SK-N-SH (cell line): ENCODE measurements around the gene RPL35A. TPM values are rescaled to one million over a fixed set of nuclear protein-coding genes. Genes with fewer than 3 reads are reported as not detected.

ENCODE experiments used
- CTCF ChIA-PET: fragments of 300-600, 350-600 bp; formaldehyde crosslinking; extraction: SDS; loops from one replicate; lab custom pipeline; 2021; lab: Yijun Ruan, JAX
- POLR2A ChIA-PET: fragments of 350-600 bp; sonication (Branson Sonifier 250); formaldehyde crosslinking; extraction: SDS; loops from one replicate; lab custom pipeline; 2020; ENCODE audit warnings: antibody characterized with exemption, inconsistent platforms; lab: Yijun Ruan, JAX
- DNase-seq: peaks from one replicate; pipeline ENCODE4 v3.0.0; 2012
- H2AFZ ChIP-seq: fragments of 200-600 bp; sonication (generic); 2 replicates; pipeline ENCODE4 v1.8.1; 2016; ENCODE audit warnings: antibody characterized with exemption, mild to moderate bottlenecking, low read depth
- H3F3A ChIP-seq: fragments of 200-600 bp; sonication (generic); replicated peaks from 2 replicates; pipeline ENCODE3; 2016; ENCODE audit warnings: antibody characterized with exemption, mild to moderate bottlenecking; ENCODE audit not compliant: insufficient read depth
- H3K27ac ChIP-seq, 2 experiments: fragments of 200-500 bp in 1 of 2; fragments of 200-600 bp in 1 of 2; sonication (Bioruptor generic) in 1 of 2; sonication (generic), shearing (Covaris generic) in 1 of 2; 2 replicates each; pipeline versions ENCODE4 v1.5.1 to v1.6.1; 2014 to 2016; ENCODE audit warnings: low read depth in 2 of 2, inconsistent platforms in 1 of 2, low read length in 1 of 2, mild to moderate bottlenecking in 1 of 2, mixed read lengths in 1 of 2
- H3K27me3 ChIP-seq: fragments of 200-600 bp; sonication (generic), shearing (Covaris generic); 2 replicates; pipeline ENCODE4 v1.6.1; 2016; ENCODE audit warnings: mixed run types; ENCODE audit not compliant: insufficient read depth
- H3K36me3 ChIP-seq, 2 experiments: fragments of 200-500 bp in 1 of 2; fragments of 200-600 bp in 1 of 2; sonication (Bioruptor generic) in 1 of 2; sonication (generic) in 1 of 2; replicated peaks in 1 of 2; 2 replicates each; pipeline versions ENCODE3 to v1.5.1; 2014 to 2016; ENCODE audit warnings: low read length in 1 of 2, mild to moderate bottlenecking in 1 of 2; ENCODE audit not compliant: insufficient read depth in 2 of 2, control insufficient read depth in 1 of 2
- H3K4me1 ChIP-seq, 2 experiments: fragments of 200-500 bp in 1 of 2; fragments of 200-600 bp in 1 of 2; sonication (Bioruptor generic) in 1 of 2; sonication (generic), shearing (Covaris generic) in 1 of 2; 2 replicates each; pipeline versions ENCODE4 v1.5.1 to v1.6.1; 2014 to 2016; ENCODE audit warnings: low read depth in 1 of 2, low read length in 1 of 2, mixed run types in 1 of 2; ENCODE audit not compliant: insufficient read depth in 2 of 2, control insufficient read depth in 1 of 2
- H3K4me2 ChIP-seq: fragments of 200-600 bp; sonication (generic), shearing (Covaris generic); 2 replicates; pipeline ENCODE4 v1.6.1; 2017; ENCODE audit warnings: mixed run types
- H3K4me3 ChIP-seq, 2 experiments: fragments of 200-500 bp in 1 of 2; fragments of 200-600 bp in 1 of 2; sonication (Bioruptor generic) in 1 of 2; sonication (generic), shearing (Covaris generic) in 1 of 2; 2 replicates each; pipeline versions ENCODE4 v1.5.1 to v1.8.1; 2014 to 2016; ENCODE audit warnings: low read depth in 2 of 2, inconsistent platforms in 1 of 2, low read length in 1 of 2, mild to moderate bottlenecking in 1 of 2, mixed read lengths in 1 of 2, moderate library complexity in 1 of 2
- H3K79me2 ChIP-seq: fragments of 200-600 bp; sonication (generic); 2 replicates; pipeline ENCODE4 v1.8.1; 2017; ENCODE audit warnings: mild to moderate bottlenecking; ENCODE audit not compliant: insufficient read depth
- H3K9ac ChIP-seq: fragments of 200-600 bp; sonication (generic); 2 replicates; pipeline ENCODE4 v1.6.1; 2017; ENCODE audit warnings: mixed run types
- H3K9me2 ChIP-seq: fragments of 200-600 bp; sonication (generic); 2 replicates; pipeline ENCODE4 v1.6.1; 2017; ENCODE audit warnings: mixed run types
- H3K9me3 ChIP-seq: fragments of 200-600 bp; sonication (generic); 2 replicates; pipeline ENCODE4 v1.6.1; 2017; ENCODE audit warnings: mixed run types, mild to moderate bottlenecking, moderate library complexity
- H4K20me1 ChIP-seq: fragments of 200-600 bp; sonication (generic); 2 replicates; pipeline ENCODE4 v1.6.1; 2017; ENCODE audit warnings: mild to moderate bottlenecking, mixed run types; ENCODE audit not compliant: insufficient read depth
- CHD2 ChIP-seq: fragments of 150-350 bp; IDR thresholded peaks from 2 replicates; pipeline ENCODE4 v1.6.1; 2018; ENCODE audit warnings: low read length; ENCODE audit not compliant: partially characterized antibody
- CTCF ChIP-seq: fragments of 200-600 bp; sonication (generic); IDR thresholded peaks from 2 replicates; pipeline ENCODE4 v1.6.1; 2017; ENCODE audit warnings: antibody characterized with exemption, mild to moderate bottlenecking, moderate library complexity
- ELF1 ChIP-seq: IDR thresholded peaks from 2 replicates; pipeline ENCODE4 v1.4.0; 2012
- EP300 ChIP-seq, 2 experiments: IDR thresholded peaks; 2 replicates each; pipeline versions ENCODE4 v1.4.0 to v1.6.1; 2012; ENCODE audit warnings: borderline replicate concordance in 1 of 2, low read depth in 1 of 2, low read length in 1 of 2
- FOXJ3 ChIP-seq: sonication (generic); formaldehyde crosslinking; IDR thresholded peaks from 2 replicates; pipeline ENCODE4 v1.5.1; 2020; ENCODE audit warnings: mild to moderate bottlenecking, missing genetic modification reagents
- FOXM1 ChIP-seq: IDR thresholded peaks from 2 replicates; pipeline ENCODE4 v1.4.0; 2012; ENCODE audit warnings: low read depth, mild to moderate bottlenecking
- GABPA ChIP-seq: IDR thresholded peaks from 2 replicates; pipeline ENCODE4 v1.4.0; 2012; ENCODE audit warnings: low read depth, mild to moderate bottlenecking
- GATA2 ChIP-seq: sonication (generic); formaldehyde crosslinking; IDR thresholded peaks from 2 replicates; pipeline ENCODE4 v1.5.0; 2020; ENCODE audit warnings: mild to moderate bottlenecking, missing genetic modification reagents
- IRF3 ChIP-seq: fragments of 150-350 bp; IDR thresholded peaks from 2 replicates; pipeline ENCODE4 v1.6.1; 2016; ENCODE audit warnings: mild to moderate bottlenecking, low read depth, low read length
- JUND ChIP-seq: IDR thresholded peaks from 2 replicates; pipeline ENCODE4 v1.4.0; 2012
- MAX ChIP-seq: IDR thresholded peaks from 2 replicates; pipeline ENCODE4 v1.4.0; 2012; ENCODE audit warnings: low read depth
- NFIC ChIP-seq: IDR thresholded peaks from 2 replicates; pipeline ENCODE4 v1.4.0; 2012; ENCODE audit warnings: borderline replicate concordance
- POLR2AphosphoS5 ChIP-seq: IDR thresholded peaks from 2 replicates; pipeline ENCODE4 v1.6.1; 2012; ENCODE audit warnings: low read depth, low read length
- RCOR1 ChIP-seq: fragments of 150-350 bp; IDR thresholded peaks from 2 replicates; pipeline ENCODE4 v1.6.1; 2017; ENCODE audit warnings: antibody characterized with exemption, low read length
- REST ChIP-seq: IDR thresholded peaks from 2 replicates; pipeline ENCODE4 v1.6.1; 2012; ENCODE audit warnings: mild to moderate bottlenecking, low read depth, low read length, moderate library complexity
- RFX5 ChIP-seq: IDR thresholded peaks from 2 replicates; pipeline ENCODE4 v1.6.1; 2012; ENCODE audit warnings: mild to moderate bottlenecking, improper control_type of control experiment, low read length
- TEAD4 ChIP-seq: IDR thresholded peaks from 2 replicates; pipeline ENCODE4 v1.4.0; 2012; ENCODE audit warnings: mild to moderate bottlenecking, borderline replicate concordance; ENCODE audit not compliant: insufficient read depth
- WGBS: methylation state at CpG from one replicate; pipeline ENCODE4 v1.1.6; 2017; ENCODE audit warnings: low lambda C conversion rate; 5-methylcytosine and 5-hydroxymethylcytosine counted together
- polyA plus RNA-seq, 3 experiments: library from polyadenylated mRNA; depleted of rRNA; stranded (reverse); fragments of >200 nt; gene quantifications; 2 replicates each; pipeline ENCODE4 v1.2.3, GENCODE V29; 2012

RPL35A gene
- polyA plus RNA-seq, 1 of the 3 experiments (the other 2 are of a cell fraction): 875 TPM

GRCh38 chr3:197906850-197907187, 43.2 kb upstream of the RPL35A start:
- 34% methylated on average over 3 of the region's 3 CpGs for WGBS
- no peaks in the 10 kb centered on the region for H3K9me2 ChIP-seq
- POLR2A ChIA-PET: no interaction called here
- no peak overlapping the region for H3K27ac ChIP-seq
- no peaks in the 10 kb centered on the region for H3K27me3 ChIP-seq
- peaks cover 14% of the 10 kb centered on the region for H3F3A ChIP-seq
- no peaks in the 10 kb centered on the region; the same call in 1 of the 2 replicates for H3K9me3 ChIP-seq
- no peak for TF ChIP-seq REST
- TF ChIP-seq EP300 (IDR thresholded peaks at IDR 0.05; ENCODE audit: borderline replicate concordance in 1 of 2, low read depth in 1 of 2, low read length in 1 of 2): peak in 1 of 2 experiments; percentile 51; a peak in 1 of 4 replicates
- peak; percentile 86 for TF ChIP-seq GATA2 (CRISPR knock-in tag)
- TF ChIP-seq NFIC: no peak
- peak; percentile 46 for TF ChIP-seq CHD2
- TF ChIP-seq FOXJ3 (CRISPR knock-in tag): no peak
- TF ChIP-seq MAX: no peak
- TF ChIP-seq RCOR1: peak; percentile 77; the same call in 1 of the 2 replicates
- TF ChIP-seq POLR2AphosphoS5: no peak
- no peak for TF ChIP-seq RFX5
- H3K79me2 ChIP-seq: no peaks in the 10 kb centered on the region
- CTCF ChIA-PET: interaction anchor here (0.9 to 4.6 kb wide), 15 partner anchors 9 to 182 kb away, joined by 3 to 59 read pairs (median 4); partner anchors contain the start of gene RPL35A
- peak; percentile 51 for DNase-seq
- peaks cover 0 to 10% of the 10 kb centered on the region in 2 experiments; a peak in 1 of 4 replicates for H3K4me1 ChIP-seq
- no peaks in the 10 kb centered on the region for H3K36me3 ChIP-seq
- no peak overlapping the region for H3K9ac ChIP-seq
- H2AFZ ChIP-seq: no peak overlapping the region
- no peaks in the 10 kb centered on the region for H4K20me1 ChIP-seq
- no peak overlapping the region for H3K4me3 ChIP-seq
- 0 out of 2 replicates have a peak overlapping the region, but pooled peaks have one; percentile 13 for H3K4me2 ChIP-seq

- Histone ChIP-seq H3K4me3 (no peak overlapping the region), H3K4me2 (no peak overlapping the region), H3K9me3 (no peaks in the 10 kb centered on the region; the same call in 1 of the 2 replicates), H3K9me2 (no peaks in the 10 kb centered on the region), H4K20me1 (no peaks in the 10 kb centered on the region), H3K36me3 (no peaks in the 10 kb centered on the region), H3K27ac (no peak overlapping the region)
- POLR2A ChIA-PET: no interaction called here
- WGBS: 87% methylated on average over 2 of the region's 2 CpGs
- no peak for TF ChIP-seq REST
- no peak for TF ChIP-seq JUND
- TF ChIP-seq TEAD4: no peak
- no peak for TF ChIP-seq FOXJ3 (CRISPR knock-in tag)
- TF ChIP-seq ELF1: no peak
- TF ChIP-seq FOXM1: no peak
- TF ChIP-seq POLR2AphosphoS5: no peak
- no peak for TF ChIP-seq GABPA
- no peak for TF ChIP-seq CTCF
- no peak for TF ChIP-seq CHD2
- no peak for TF ChIP-seq IRF3
- TF ChIP-seq NFIC: no peak
- TF ChIP-seq, all 33 proteins: peak for 0
- CTCF ChIA-PET: interaction anchor here (0.9 to 4.6 kb wide), 15 partner anchors 9 to 182 kb away, joined by 3 to 59 read pairs (median 4); partner anchors contain the start of gene RPL35A
- Histone ChIP-seq H3K4me1 (peaks cover 0 to 10% of the 10 kb centered on the region in 2 experiments; a peak in 1 of 4 replicates), H3F3A (peaks cover 14% of the 10 kb centered on the region), H3K27me3 (no peaks in the 10 kb centered on the region), H3K79me2 (no peaks in the 10 kb centered on the region), H3K9ac (no peak overlapping the region), H2AFZ (no peak overlapping the region)
- no peak for DNase-seq
Measured at GRCh38 chr3:197907196-197907595, 42.8 kb upstream of the RPL35A start.
